Measurements from ENCODE around the gene PUSL1. TPM values are rescaled to one million over a fixed set of nuclear protein-coding genes. Genes with fewer than 3 reads are reported as not detected.

PUSL1 gene
- total and polyA plus RNA-seq, 2 of the 13 experiments (the other 11 are each of a cell fraction or from before 2014, with no cell fraction given), result 8.3 to 22.2 TPM

DNA sequence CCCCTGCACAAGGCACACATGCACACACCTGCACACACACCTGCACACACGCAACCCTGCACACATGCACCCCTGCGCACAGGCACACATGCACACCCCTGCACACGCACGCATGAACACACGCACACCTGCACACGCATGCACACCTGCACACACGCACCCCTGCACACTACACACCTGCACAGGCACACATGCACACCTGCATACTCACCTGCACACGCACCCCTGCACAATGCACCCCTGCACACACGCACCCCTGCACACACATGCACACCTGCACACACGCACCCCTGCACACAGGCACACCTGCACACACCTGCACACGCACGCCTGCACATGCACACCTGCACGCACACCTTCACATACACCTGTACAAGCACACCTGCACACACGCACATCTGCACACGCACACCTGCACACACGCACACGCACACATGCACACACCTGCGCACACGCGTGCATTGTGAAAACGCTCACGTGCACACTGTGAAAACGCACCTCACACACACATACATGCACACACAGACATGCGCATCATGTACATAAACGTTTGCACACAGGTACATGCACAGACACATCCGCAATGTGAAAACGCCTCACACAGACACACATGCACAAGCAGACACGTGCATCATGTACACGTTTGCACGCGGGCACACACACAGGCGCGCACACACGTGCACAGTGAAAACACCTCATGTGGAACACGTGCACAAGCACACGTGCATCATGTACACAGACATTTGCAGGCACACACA is 32.6 kb downstream of the PUSL1 start (continued):
- TF ChIP-seq AGO2 (optimal IDR thresholded peaks at IDR 0.05; ENCODE audit: low read depth, low read length) (peak; percentile 87), HOXA7 (CRISPR knock-in tag; IDR thresholded peaks at IDR 0.05) (no peak), ZNF720 (CRISPR knock-in tag; IDR thresholded peaks at IDR 0.05) (no peak), CENPT (CRISPR knock-in tag; IDR thresholded peaks at IDR 0.05; ENCODE audit: low read depth) (0 out of 2 replicates have a peak, but pooled peaks have one; percentile 26), RFX1 (IDR thresholded peaks at IDR 0.05) (no peak), ZNF44 (CRISPR knock-in tag; IDR thresholded peaks at IDR 0.05) (no peak), ZNF350 (CRISPR knock-in tag; IDR thresholded peaks at IDR 0.05; ENCODE audit: borderline replicate concordance, low read depth) (no peak), ZNF782 (CRISPR knock-in tag; IDR thresholded peaks at IDR 0.05; ENCODE audit: borderline replicate concordance) (no peak), ZBTB21 (CRISPR knock-in tag; IDR thresholded peaks at IDR 0.05) (no peak), TARDBP (CRISPR knock-in tag; IDR thresholded peaks at IDR 0.05) (0 out of 2 replicates have a peak, but pooled peaks have one; percentile 69), THAP11 (CRISPR knock-in tag; IDR thresholded peaks at IDR 0.05) (no peak), ZNF749 (CRISPR knock-in tag; IDR thresholded peaks at IDR 0.05; ENCODE audit: borderline replicate concordance) (no peak), HOXA9 (CRISPR knock-in tag; IDR thresholded peaks at IDR 0.05; ENCODE audit: borderline replicate concordance) (no peak), ZNF451 (CRISPR knock-in tag; IDR thresholded peaks at IDR 0.05) (no peak), KLF16 (CRISPR knock-in tag; IDR thresholded peaks at IDR 0.05) (0 out of 4 replicates have a peak, but pooled peaks of 1 of the 2 experiments have one; percentile 45), RBM22 (optimal IDR thresholded peaks at IDR 0.05; ENCODE audit: low read length) (no peak), HMGA1 (CRISPR knock-in tag; conservative IDR thresholded peaks at IDR 0.05) (no peak), RAD51 (IDR thresholded peaks at IDR 0.05; ENCODE audit: borderline replicate concordance) (no peak), JUN (CRISPR knock-in tag; IDR thresholded peaks at IDR 0.05) (no peak), GPN1 (CRISPR knock-in tag; IDR thresholded peaks at IDR 0.05; ENCODE audit: borderline replicate concordance) (no peak), ZNF557 (CRISPR knock-in tag; IDR thresholded peaks at IDR 0.05) (no peak), ZNF839 (CRISPR knock-in tag; IDR thresholded peaks at IDR 0.05; ENCODE audit: borderline replicate concordance) (no peak), ZNF7 (CRISPR knock-in tag; IDR thresholded peaks at IDR 0.05) (no peak), ZNF354B (CRISPR knock-in tag; IDR thresholded peaks at IDR 0.05) (no peak)
- TF ChIP-seq, protein P1, sequence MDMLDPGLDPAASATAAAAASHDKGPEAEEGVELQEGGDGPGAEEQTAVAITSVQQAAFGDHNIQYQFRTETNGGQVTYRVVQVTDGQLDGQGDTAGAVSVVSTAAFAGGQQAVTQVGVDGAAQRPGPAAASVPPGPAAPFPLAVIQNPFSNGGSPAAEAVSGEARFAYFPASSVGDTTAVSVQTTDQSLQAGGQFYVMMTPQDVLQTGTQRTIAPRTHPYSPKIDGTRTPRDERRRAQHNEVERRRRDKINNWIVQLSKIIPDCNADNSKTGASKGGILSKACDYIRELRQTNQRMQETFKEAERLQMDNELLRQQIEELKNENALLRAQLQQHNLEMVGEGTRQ (IDR thresholded peaks at IDR 0.05; ENCODE audit: low read depth, low read length), result no peak
- TF ChIP-seq, protein P1 (CRISPR knock-in tag; IDR thresholded peaks at IDR 0.05; ENCODE audit: borderline replicate concordance), result no peak
- TF ChIP-seq, protein P2, sequence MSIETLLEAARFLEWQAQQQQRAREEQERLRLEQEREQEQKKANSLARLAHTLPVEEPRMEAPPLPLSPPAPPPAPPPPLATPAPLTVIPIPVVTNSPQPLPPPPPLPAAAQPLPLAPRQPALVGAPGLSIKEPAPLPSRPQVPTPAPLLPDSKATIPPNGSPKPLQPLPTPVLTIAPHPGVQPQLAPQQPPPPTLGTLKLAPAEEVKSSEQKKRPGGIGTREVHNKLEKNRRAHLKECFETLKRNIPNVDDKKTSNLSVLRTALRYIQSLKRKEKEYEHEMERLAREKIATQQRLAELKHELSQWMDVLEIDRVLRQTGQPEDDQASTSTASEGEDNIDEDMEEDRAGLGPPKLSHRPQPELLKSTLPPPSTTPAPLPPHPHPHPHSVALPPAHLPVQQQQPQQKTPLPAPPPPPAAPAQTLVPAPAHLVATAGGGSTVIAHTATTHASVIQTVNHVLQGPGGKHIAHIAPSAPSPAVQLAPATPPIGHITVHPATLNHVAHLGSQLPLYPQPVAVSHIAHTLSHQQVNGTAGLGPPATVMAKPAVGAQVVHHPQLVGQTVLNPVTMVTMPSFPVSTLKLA (IDR thresholded peaks at IDR 0.05), result peak; percentile 58

All from HepG2 (cell line).